Coronary artery (tissue), 2 donors: ENCODE results near the gene UBE2H.
"Not testable (repeated sequence)": the region's sequence is repeated elsewhere in the genome, so short reads cannot be mapped to it uniquely, and the experiment has no call there.

ENCODE experiments used
- DNase-seq: peaks from one replicate; pipeline ENCODE4 v3.0.0-alpha.2; 2017; ENCODE audit warnings: low spot score
- H3K27ac ChIP-seq, 2 donors: fragments of 200-600 bp; sonication (generic); one replicate each; pipeline ENCODE4 v1.5.1; 2016 to 2019
- H3K4me3 ChIP-seq: fragments of 200-600 bp; sonication (generic); 2 replicates; pipeline ENCODE4 v1.5.1; 2016; ENCODE audit warnings: mild to moderate bottlenecking, moderate library complexity
- CTCF ChIP-seq: fragments of 200-600 bp; sonication (generic); IDR thresholded peaks from one replicate; pipeline ENCODE4 v1.5.1; 2019; ENCODE audit warnings: antibody characterized with exemption

Gene UBE2H

GRCh38 chr7:129801882-129802281, 150.9 kb downstream of the UBE2H start:
- DNase-seq = no peak
- H3K4me3 ChIP-seq = no peak overlapping the region
- no peak overlapping the region for H3K27ac ChIP-seq
- no peak for TF ChIP-seq CTCF

GRCh38 chr7:129800901-129801300, 151.9 kb downstream of the UBE2H start:
- Histone ChIP-seq H3K27ac (no peak overlapping the region), H3K4me3 (no peak overlapping the region)
- DNase-seq = no peak
- TF ChIP-seq CTCF = no peak

- DNase-seq = no peak
- no peak for TF ChIP-seq CTCF
- no peak overlapping the region for H3K4me3 ChIP-seq
- no peak overlapping the region for H3K27ac ChIP-seq
Measured at GRCh38 chr7:129799350-129799955, 153.3 kb downstream of the UBE2H start.

GRCh38 chr7:129798616-129799349, 154.0 kb downstream of the UBE2H start:
- Histone ChIP-seq H3K27ac (no peak overlapping the region), H3K4me3 (no peak overlapping the region)
- no peak for TF ChIP-seq CTCF
- no peak for DNase-seq

- peak; percentile 40 for DNase-seq
- no peak overlapping the region for H3K27ac ChIP-seq
- H3K4me3 ChIP-seq = no peak overlapping the region
- no peak for TF ChIP-seq CTCF
Measured at GRCh38 chr7:129797214-129797789, 155.5 kb downstream of the UBE2H start.

GRCh38 chr7:129796186-129796775, 156.5 kb downstream of the UBE2H start:
- Histone ChIP-seq H3K27ac (no peak overlapping the region), H3K4me3 (no peak overlapping the region)
- no peak for DNase-seq
- no peak for TF ChIP-seq CTCF

- H3K27ac ChIP-seq, DNase-seq, H3K4me3 ChIP-seq: not testable (repeated sequence)
Measured at GRCh38 chr7:129794461-129794860, 158.3 kb downstream of the UBE2H start.
